SK-N-SH (cell line): ENCODE results near the gene POLR2A. TPM values are rescaled to one million over a fixed set of nuclear protein-coding genes. Genes with fewer than 3 reads are reported as not detected.

Experiments
- CTCF ChIA-PET: fragments of 300-600, 350-600 bp; formaldehyde crosslinking; extraction: SDS; loops from one replicate; lab custom pipeline; 2021; lab: Yijun Ruan, JAX
- POLR2A ChIA-PET: fragments of 350-600 bp; sonication (Branson Sonifier 250); formaldehyde crosslinking; extraction: SDS; loops from one replicate; lab custom pipeline; 2020; ENCODE audit warnings: antibody characterized with exemption, inconsistent platforms; lab: Yijun Ruan, JAX
- DNase-seq: peaks from one replicate; pipeline ENCODE4 v3.0.0; 2012
- H2AFZ ChIP-seq: fragments of 200-600 bp; sonication (generic); 2 replicates; pipeline ENCODE4 v1.8.1; 2016; ENCODE audit warnings: antibody characterized with exemption, mild to moderate bottlenecking, low read depth
- H3F3A ChIP-seq: fragments of 200-600 bp; sonication (generic); replicated peaks from 2 replicates; pipeline ENCODE3; 2016; ENCODE audit warnings: antibody characterized with exemption, mild to moderate bottlenecking; ENCODE audit not compliant: insufficient read depth
- H3K27ac ChIP-seq, 2 experiments: fragments of 200-500 bp in 1 of 2; fragments of 200-600 bp in 1 of 2; sonication (Bioruptor generic) in 1 of 2; sonication (generic), shearing (Covaris generic) in 1 of 2; 2 replicates each; pipeline versions ENCODE4 v1.5.1 to v1.6.1; 2014 to 2016; ENCODE audit warnings: low read depth in 2 of 2, inconsistent platforms in 1 of 2, low read length in 1 of 2, mild to moderate bottlenecking in 1 of 2, mixed read lengths in 1 of 2
- H3K27me3 ChIP-seq: fragments of 200-600 bp; sonication (generic), shearing (Covaris generic); 2 replicates; pipeline ENCODE4 v1.6.1; 2016; ENCODE audit warnings: mixed run types; ENCODE audit not compliant: insufficient read depth
- H3K36me3 ChIP-seq, 2 experiments: fragments of 200-500 bp in 1 of 2; fragments of 200-600 bp in 1 of 2; sonication (Bioruptor generic) in 1 of 2; sonication (generic) in 1 of 2; replicated peaks in 1 of 2; 2 replicates each; pipeline versions ENCODE3 to v1.5.1; 2014 to 2016; ENCODE audit warnings: low read length in 1 of 2, mild to moderate bottlenecking in 1 of 2; ENCODE audit not compliant: insufficient read depth in 2 of 2, control insufficient read depth in 1 of 2
- H3K4me1 ChIP-seq, 2 experiments: fragments of 200-500 bp in 1 of 2; fragments of 200-600 bp in 1 of 2; sonication (Bioruptor generic) in 1 of 2; sonication (generic), shearing (Covaris generic) in 1 of 2; 2 replicates each; pipeline versions ENCODE4 v1.5.1 to v1.6.1; 2014 to 2016; ENCODE audit warnings: low read depth in 1 of 2, low read length in 1 of 2, mixed run types in 1 of 2; ENCODE audit not compliant: insufficient read depth in 2 of 2, control insufficient read depth in 1 of 2
- H3K4me2 ChIP-seq: fragments of 200-600 bp; sonication (generic), shearing (Covaris generic); 2 replicates; pipeline ENCODE4 v1.6.1; 2017; ENCODE audit warnings: mixed run types
- H3K4me3 ChIP-seq, 2 experiments: fragments of 200-500 bp in 1 of 2; fragments of 200-600 bp in 1 of 2; sonication (Bioruptor generic) in 1 of 2; sonication (generic), shearing (Covaris generic) in 1 of 2; 2 replicates each; pipeline versions ENCODE4 v1.5.1 to v1.8.1; 2014 to 2016; ENCODE audit warnings: low read depth in 2 of 2, inconsistent platforms in 1 of 2, low read length in 1 of 2, mild to moderate bottlenecking in 1 of 2, mixed read lengths in 1 of 2, moderate library complexity in 1 of 2
- H3K79me2 ChIP-seq: fragments of 200-600 bp; sonication (generic); 2 replicates; pipeline ENCODE4 v1.8.1; 2017; ENCODE audit warnings: mild to moderate bottlenecking; ENCODE audit not compliant: insufficient read depth
- H3K9ac ChIP-seq: fragments of 200-600 bp; sonication (generic); 2 replicates; pipeline ENCODE4 v1.6.1; 2017; ENCODE audit warnings: mixed run types
- H3K9me2 ChIP-seq: fragments of 200-600 bp; sonication (generic); 2 replicates; pipeline ENCODE4 v1.6.1; 2017; ENCODE audit warnings: mixed run types
- H3K9me3 ChIP-seq: fragments of 200-600 bp; sonication (generic); 2 replicates; pipeline ENCODE4 v1.6.1; 2017; ENCODE audit warnings: mixed run types, mild to moderate bottlenecking, moderate library complexity
- H4K20me1 ChIP-seq: fragments of 200-600 bp; sonication (generic); 2 replicates; pipeline ENCODE4 v1.6.1; 2017; ENCODE audit warnings: mild to moderate bottlenecking, mixed run types; ENCODE audit not compliant: insufficient read depth
- CTCF ChIP-seq: fragments of 200-600 bp; sonication (generic); IDR thresholded peaks from 2 replicates; pipeline ENCODE4 v1.6.1; 2017; ENCODE audit warnings: antibody characterized with exemption, mild to moderate bottlenecking, moderate library complexity
- ELF1 ChIP-seq: IDR thresholded peaks from 2 replicates; pipeline ENCODE4 v1.4.0; 2012
- FOXJ3 ChIP-seq: sonication (generic); formaldehyde crosslinking; IDR thresholded peaks from 2 replicates; pipeline ENCODE4 v1.5.1; 2020; ENCODE audit warnings: mild to moderate bottlenecking, missing genetic modification reagents
- MAX ChIP-seq: IDR thresholded peaks from 2 replicates; pipeline ENCODE4 v1.4.0; 2012; ENCODE audit warnings: low read depth
- NFIC ChIP-seq: IDR thresholded peaks from 2 replicates; pipeline ENCODE4 v1.4.0; 2012; ENCODE audit warnings: borderline replicate concordance
- PBX3 ChIP-seq: IDR thresholded peaks from 2 replicates; pipeline ENCODE4; 2012
- RAD21 ChIP-seq: IDR thresholded peaks from 2 replicates; pipeline ENCODE4 v1.6.1; 2012; ENCODE audit warnings: mild to moderate bottlenecking, low read length
- REST ChIP-seq: IDR thresholded peaks from 2 replicates; pipeline ENCODE4 v1.6.1; 2012; ENCODE audit warnings: mild to moderate bottlenecking, low read depth, low read length, moderate library complexity
- ZBTB33 ChIP-seq: IDR thresholded peaks from 2 replicates; pipeline ENCODE4 v1.4.0; 2012; ENCODE audit warnings: low read depth, borderline replicate concordance
- WGBS: methylation state at CpG from one replicate; pipeline ENCODE4 v1.1.6; 2017; ENCODE audit warnings: low lambda C conversion rate; 5-methylcytosine and 5-hydroxymethylcytosine counted together
- polyA plus RNA-seq, 3 experiments: library from polyadenylated mRNA; depleted of rRNA; stranded (reverse); fragments of >200 nt; gene quantifications; 2 replicates each; pipeline ENCODE4 v1.2.3, GENCODE V29; 2012

POLR2A gene
- polyA plus RNA-seq, 1 of the 3 experiments (the other 2 are of a cell fraction) = 37.3 TPM

GRCh38 chr17:7502987-7503386, 18.8 kb downstream of the POLR2A start:
- no peak overlapping the region for H3K4me3 ChIP-seq
- H3K79me2 ChIP-seq = peaks cover 9% of the 10 kb centered on the region
- H3K27me3 ChIP-seq = no peaks in the 10 kb centered on the region
- no peak overlapping the region for H3K9ac ChIP-seq
- no peak overlapping the region for H3K4me2 ChIP-seq
- H3K9me2 ChIP-seq = no peaks in the 10 kb centered on the region
- TF ChIP-seq PBX3 (no peak), NFIC (no peak), CTCF (peak; percentile 39), ZBTB33 (no peak), ELF1 (no peak), RAD21 (peak; percentile 47)
- H4K20me1 ChIP-seq = no peaks in the 10 kb centered on the region
- H3K4me1 ChIP-seq = no peaks in the 10 kb centered on the region
- no peak overlapping the region for H2AFZ ChIP-seq
- ChIA-PET CTCF (interaction anchor here (0.6 to 3.2 kb wide), 9 partner anchors 9 to 147 kb away, joined by 3 to 15 read pairs (median 5); partner anchors contain the start of gene PLSCR3), POLR2A (no interaction called here)
- DNase-seq = no peak
- H3K9me3 ChIP-seq = no peaks in the 10 kb centered on the region
- peaks cover 5% of the 10 kb centered on the region for H3F3A ChIP-seq
- no peak overlapping the region for H3K27ac ChIP-seq
- H3K36me3 ChIP-seq = peaks cover 62 to 66% of the 10 kb centered on the region in 2 experiments
- WGBS = 94% methylated on average over 14 of the region's 14 CpGs

- H3K9ac ChIP-seq = no peak overlapping the region
- no peak overlapping the region for H2AFZ ChIP-seq
- no peak for DNase-seq
- H3K4me1 ChIP-seq = no peaks in the 10 kb centered on the region
- H3K9me2 ChIP-seq = no peaks in the 10 kb centered on the region
- no peak overlapping the region for H3K4me2 ChIP-seq
- H3K27me3 ChIP-seq = no peaks in the 10 kb centered on the region
- H3F3A ChIP-seq = peaks cover 5% of the 10 kb centered on the region
- no peaks in the 10 kb centered on the region for H3K9me3 ChIP-seq
- peaks cover 61 to 66% of the 10 kb centered on the region in 2 experiments for H3K36me3 ChIP-seq
- 94% methylated on average over 8 of the region's 8 CpGs for WGBS
- POLR2A ChIA-PET = no interaction called here
- no peak overlapping the region for H3K4me3 ChIP-seq
- CTCF ChIA-PET = interaction anchor here (1.3 to 3.2 kb wide), 5 partner anchors 10 to 67 kb away, joined by 3 to 15 read pairs (median 5); no protein-coding TSS in a partner anchor
- H4K20me1 ChIP-seq = no peaks in the 10 kb centered on the region
- H3K79me2 ChIP-seq = peaks cover 9% of the 10 kb centered on the region
- H3K27ac ChIP-seq = no peak overlapping the region
- no peak for TF ChIP-seq CTCF
- no peak for TF ChIP-seq FOXJ3 (CRISPR knock-in tag)
- no peak for TF ChIP-seq REST
- TF ChIP-seq MAX = no peak
These were observed 19.4 kb downstream of the POLR2A start for GRCh38 chr17:7503521-7503920.
